HG03097 (cell line): Measurements from ENCODE around the gene NLGN1.

Source experiments
- ATAC-seq: cut with Tn5 transposase; IDR thresholded peaks from one replicate; pipeline ENCODE4 v1.9.1; 2021; ENCODE audit not compliant: unreplicated experiment, low FRiP score

Gene NLGN1

DNA sequence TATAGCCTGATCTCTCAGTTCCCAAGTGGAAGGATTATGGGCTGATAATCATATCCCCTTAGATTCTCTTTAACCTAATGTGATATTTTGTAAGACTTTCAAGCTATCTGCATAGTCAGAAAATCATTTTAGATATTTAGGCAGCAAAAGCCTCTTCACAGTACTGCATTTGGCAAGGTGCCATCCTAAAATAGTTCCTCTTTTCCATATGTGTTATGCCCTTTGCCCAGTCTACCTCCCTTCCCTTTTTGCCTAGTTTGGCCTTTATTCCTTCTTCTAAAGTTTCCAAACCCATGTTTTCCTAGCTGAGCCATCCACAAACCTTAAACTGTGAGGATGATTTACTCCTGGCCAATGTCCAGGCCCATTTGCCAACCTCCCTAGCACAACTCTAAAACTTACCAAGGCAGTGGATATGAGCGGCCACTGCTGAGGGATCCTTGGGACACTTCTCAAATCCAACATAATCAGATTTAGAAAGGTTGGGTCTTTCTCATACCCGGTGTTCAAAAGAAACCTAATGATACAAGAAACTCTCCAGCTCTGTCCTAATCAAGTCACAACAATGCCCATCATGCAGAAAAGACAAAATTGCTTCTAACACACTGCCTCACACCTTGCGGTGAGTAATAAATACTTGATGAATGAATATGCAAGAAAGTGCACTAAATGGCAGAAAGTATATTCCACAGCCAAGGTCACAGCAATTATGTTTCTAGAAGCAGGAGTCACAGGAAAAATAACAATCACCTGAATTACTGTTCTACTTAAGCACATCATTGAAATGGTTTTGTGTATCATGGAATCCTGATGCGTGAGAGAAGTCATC is 493.9 kb downstream of the NLGN1 start:
- ATAC-seq: no peak

DNA sequence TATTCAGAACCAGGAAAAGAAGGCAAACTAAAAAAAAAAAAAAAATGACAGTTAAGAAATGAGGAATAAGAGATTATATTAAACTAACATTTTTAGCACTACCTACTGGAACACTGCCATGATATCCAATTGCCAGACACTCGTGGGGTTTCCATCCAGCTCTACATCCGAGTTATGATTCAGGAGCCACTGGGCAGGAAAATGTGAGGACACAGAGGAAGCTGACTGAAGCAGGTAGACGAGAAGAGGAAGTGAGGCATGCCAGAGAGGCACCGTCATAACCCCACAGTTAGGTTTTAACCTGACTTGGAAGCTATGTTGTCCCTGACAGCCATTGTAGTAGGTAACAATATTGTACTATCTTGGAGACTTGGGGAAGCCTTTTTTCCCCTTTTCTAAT is 495.0 kb downstream of the NLGN1 start:
- no peak for ATAC-seq

DNA sequence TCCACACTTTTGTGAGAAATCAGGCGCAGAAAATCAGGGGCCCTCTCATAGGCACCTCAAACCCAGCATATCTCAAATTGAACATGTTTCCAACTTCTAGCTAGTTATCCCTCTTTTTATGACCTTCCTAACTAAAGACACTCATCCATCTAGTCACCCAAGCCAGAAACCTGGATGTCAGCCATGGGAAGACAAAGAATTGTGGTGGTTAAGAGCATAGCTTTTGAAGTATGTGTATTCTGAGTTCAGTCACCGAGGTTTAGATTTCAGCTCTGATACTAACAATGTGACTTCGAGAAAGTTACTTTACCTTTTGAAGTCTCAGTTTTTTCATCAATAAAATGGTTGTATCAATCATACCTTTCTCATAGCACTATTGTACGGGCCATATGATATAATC is 495.5 kb downstream of the NLGN1 start:
- no peak for ATAC-seq

DNA sequence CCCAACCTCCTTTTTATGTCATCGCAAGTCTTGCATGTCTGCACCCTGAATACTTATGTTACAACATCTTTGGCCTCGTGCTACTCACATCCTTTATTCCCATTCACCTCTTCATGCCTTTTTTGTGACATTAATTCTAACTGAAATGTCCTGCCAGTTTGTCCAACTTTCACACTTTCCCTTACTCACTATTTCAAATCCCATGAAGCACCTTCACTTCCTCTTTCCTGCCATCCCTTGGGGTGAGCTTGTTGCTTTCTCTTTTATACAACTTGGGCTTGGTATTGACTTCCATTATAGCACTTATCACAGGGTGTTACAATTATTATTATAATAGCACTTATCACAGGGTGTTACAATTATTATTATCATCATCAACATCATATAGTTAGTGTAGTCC is 496.3 kb downstream of the NLGN1 start:
- no peak for ATAC-seq

DNA sequence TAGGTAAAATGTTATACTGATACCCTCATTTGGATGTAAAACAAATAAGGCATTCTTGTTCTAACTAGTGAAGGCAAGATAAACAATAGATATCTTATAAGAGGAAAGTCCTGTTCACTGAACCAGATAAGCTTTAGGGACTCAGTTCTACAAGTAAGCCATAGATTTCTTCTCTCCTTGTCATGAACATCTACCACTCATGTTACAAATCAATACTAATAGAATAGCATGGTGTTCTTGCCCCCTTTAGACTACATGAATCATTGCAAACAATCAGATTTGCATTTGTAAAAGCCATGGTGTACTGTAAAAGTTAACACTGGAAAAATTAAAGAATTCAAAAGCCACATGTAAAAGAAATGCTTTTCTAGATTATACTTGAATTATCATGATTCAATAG is 500.1 kb downstream of the NLGN1 start:
- ATAC-seq: no peak

DNA sequence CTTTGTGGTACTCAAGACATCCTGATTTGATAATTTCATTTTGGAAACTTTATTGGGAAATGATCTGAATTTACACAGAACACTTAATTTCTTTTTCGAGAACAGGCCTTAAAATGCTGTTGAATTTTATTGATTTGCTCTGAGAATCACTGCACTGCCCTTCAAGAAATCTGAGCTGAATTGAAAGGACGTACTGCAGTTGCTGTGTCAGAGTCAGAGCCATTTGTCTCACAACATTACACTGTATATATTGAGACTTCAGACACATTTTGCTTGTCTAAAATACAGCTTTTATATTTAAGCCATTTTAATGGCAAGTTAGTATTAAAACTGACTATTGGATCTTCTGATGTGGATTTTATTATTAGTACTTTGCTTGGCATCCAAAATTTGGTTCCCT is 504.1 kb downstream of the NLGN1 start:
- ATAC-seq: no peak

DNA sequence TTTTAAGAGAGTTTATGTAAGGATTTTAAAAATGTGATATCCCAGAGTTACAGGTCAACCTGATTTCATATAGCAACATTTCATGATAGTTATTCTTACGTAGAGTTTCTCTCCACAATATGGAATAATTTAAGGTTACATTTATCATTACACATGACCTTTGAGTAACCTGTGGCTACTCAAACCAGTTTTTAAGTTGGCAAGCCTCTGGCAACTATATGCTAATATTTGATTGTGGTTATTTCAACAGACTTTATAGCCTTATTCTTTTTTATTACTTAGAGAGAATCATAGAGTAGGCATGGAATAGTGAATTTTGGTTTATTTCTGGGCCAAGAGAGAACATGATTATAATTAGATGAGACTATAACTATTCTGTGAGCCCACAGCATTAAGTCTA is 504.9 kb downstream of the NLGN1 start:
- ATAC-seq: no peak

DNA sequence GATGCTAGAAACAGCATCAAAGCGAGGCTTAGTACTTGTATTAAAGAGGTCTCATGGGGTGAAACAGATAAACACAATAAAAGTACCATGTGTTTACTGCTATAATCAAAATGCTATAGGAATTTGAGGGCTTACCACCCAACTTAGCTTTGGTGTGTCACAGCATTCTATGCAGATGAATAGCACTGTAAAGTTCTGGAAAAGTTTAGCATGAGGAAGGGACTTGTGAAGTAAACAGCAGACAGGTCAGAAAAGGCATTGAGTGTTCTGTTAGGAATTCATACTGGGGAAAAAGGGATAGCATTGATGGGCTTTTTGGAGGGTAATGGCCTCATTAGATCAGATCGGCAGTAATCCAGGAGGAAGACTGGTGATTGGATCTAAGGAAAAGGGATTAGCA is 505.3 kb downstream of the NLGN1 start:
- ATAC-seq: no peak

DNA sequence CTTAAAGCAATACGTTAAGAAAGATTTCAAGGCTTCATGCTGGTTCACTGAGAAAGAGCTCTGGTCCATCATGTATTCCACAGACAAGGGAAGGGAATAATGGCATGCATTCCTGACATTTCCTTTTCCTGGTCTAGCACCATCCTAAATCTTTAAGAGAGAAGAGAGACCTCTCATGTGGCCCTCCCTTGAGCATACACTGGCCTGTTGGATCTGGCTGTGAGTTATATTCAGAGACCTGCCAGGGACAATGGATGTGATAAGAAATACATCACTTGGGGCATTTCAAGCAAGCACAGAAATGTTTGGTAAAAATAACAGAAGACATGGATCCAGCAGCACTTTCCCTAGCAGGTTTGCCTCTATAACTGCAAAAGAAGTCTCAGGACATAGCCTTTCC is 507.8 kb downstream of the NLGN1 start:
- no peak for ATAC-seq

DNA sequence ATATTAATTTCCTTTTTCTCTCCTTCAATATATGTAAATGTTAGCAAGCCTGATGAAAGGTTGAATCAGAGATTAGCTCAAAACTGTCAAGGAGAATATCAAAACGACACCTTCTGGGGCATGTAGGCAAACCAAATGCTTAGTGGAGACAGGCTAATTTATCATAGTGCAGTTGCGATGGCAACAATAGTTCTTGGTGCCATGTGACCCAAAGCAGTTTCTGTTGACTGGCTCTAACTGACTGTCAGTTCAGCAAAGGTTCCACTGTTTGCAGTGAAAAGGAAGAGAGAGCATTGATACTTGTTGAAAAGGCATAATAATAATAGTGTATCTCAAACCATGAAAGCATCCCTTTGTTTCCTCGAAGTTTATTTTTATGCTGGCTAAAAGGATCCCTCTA is 513.9 kb downstream of the NLGN1 start:
- no peak for ATAC-seq

DNA sequence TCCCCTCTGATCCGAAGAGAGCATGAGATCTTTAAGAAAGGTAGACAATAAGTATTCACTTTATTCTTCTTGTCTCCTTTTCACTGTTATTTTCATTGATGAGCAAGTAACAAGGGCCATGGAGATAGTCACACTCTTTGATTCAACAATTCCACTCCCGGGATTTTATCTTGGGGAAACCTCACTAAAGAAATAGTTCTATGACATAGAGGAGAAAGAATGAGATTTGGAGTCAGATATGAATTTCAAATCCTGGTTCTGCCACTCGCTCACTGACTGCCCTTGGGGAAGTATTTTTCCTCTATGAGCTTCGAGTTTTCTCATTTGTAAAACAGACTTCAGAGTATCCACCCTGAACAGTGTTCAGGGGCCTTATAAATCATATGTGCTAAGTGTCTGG is 514.6 kb downstream of the NLGN1 start:
- no peak for ATAC-seq

DNA sequence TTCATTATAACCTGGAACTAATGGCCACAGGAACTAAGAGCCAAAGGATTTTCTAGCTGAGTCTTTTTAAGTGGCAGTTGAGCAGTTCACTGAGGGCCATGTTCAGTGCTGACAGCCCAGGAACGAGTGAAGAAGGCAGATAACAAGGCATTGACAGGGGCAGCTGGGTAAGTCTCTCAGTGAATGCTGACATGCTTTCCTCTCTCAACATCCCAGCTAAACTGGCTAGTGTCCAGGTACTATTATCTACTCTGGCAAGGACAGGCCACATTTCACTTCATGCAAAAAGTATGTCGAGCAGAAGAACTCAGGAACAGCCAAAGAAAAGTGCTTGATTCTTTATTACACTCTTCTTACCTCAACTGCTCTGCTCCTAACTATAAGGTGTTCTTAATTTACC is 515.9 kb downstream of the NLGN1 start:
- no peak for ATAC-seq

DNA sequence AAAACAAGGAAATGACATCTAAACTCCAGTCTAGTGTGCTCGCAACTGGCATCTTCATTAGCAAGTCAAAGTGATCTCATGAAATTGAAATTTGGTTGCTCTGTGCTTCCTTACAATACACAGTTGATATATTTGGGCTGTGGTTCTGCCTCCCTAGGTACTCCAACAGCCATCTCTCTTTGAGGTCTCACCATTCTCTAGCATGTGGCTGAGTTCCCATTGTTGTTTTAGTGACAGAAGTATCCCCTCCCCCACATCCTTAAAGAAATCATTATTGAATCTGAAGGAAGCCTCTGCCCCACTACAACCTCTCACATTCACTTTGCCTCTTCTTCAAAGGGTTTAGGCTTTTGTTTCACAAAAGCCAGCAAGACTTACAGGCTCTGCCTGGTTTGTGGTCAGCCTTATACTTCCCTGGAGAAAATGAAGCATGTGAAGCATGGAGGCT is 516.5 kb downstream of the NLGN1 start:
- ATAC-seq: no peak

DNA sequence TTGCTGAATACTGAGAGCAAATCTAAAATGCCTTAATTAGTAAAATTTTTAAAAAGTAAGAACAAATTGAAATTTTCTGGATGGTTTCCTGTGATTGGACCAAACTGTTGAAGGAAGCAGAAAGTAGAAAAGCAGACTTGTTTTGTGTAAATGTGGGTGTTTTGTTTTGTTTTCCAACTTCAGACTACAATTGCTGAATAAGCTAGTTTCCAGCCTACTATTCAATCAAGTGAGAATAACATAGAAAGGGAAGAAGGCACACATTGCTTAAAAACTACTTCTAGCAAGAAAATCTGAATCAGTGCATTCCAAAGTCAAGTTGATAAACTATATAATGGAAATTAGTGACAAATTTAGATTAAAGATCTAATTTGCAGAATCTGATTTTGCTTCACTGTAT is 519.3 kb downstream of the NLGN1 start:
- ATAC-seq: no peak

DNA sequence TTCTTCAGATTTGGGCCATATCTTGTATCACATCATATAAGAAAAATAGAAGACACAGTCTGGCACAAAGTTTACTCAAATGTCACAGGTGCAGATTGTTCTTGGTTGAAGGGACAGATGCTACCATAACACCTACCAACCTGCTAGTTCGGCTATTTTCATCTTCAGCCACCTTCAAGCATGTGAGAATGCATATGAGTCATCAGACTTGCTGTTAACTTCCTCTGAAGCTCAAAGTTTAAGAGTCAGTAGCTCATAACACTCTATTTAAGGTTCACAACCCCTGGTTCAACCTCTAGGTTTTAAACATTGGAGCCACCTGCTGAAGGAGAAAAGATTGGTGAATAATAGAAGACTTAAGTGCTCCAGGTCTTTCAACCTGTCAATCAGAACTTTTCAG is 522.8 kb downstream of the NLGN1 start:
- ATAC-seq: no peak

DNA sequence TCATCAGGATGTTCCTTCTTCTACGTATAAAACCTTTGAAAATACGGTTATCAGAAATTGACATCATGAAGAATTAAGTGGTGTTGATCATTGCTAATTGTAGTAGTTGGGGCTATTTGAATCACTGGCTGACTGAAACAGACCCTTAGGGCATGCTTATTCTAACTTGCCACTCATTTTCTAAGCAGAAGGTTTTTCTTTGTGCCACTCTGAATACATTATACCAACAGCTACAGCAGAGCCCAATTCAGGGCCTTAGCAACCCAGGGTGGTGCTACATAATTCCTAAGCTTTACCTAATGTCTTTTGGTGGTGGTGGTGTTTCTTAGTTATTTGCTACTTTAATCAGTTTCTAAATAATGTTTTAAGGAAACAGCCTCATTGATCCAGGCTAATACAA is 524.2 kb downstream of the NLGN1 start:
- no peak for ATAC-seq

DNA sequence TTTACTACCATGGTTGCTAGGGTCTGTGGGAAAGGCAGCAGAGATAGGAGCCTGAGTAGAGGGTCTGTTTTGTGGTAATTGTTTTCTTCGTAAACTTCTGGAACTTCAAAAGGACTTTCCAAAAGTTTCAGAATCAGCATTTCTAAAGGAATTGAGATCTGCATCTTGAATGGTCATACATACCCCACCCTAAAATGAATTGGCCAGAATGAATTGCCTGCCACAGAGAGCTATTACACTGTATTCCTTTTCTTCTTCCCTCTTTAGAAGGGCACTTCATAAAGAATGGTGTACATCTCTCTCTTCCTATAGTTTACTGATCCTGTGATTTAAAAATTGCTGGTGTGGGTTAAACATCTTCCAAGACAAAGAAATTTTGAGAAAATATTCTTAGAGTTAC is 525.7 kb downstream of the NLGN1 start:
- no peak for ATAC-seq

DNA sequence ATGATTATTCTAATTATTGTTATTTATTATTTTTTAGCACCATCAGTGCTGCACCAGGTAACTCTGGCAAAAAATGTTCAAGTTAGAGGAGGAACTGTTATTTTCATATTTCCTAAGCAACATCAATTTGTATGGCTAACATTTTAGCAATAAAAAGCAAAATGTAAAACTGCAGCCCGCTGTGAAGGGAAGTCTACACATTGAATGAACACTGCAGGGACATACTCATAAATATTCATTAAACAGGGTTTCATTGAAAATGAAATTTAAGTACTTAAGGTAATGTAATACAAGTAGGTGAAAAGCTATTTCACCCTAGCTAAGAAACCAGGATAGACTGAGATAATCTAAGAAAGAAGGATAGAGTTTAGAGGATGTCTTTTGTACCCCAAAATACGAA is 532.7 kb downstream of the NLGN1 start:
- ATAC-seq: no peak

DNA sequence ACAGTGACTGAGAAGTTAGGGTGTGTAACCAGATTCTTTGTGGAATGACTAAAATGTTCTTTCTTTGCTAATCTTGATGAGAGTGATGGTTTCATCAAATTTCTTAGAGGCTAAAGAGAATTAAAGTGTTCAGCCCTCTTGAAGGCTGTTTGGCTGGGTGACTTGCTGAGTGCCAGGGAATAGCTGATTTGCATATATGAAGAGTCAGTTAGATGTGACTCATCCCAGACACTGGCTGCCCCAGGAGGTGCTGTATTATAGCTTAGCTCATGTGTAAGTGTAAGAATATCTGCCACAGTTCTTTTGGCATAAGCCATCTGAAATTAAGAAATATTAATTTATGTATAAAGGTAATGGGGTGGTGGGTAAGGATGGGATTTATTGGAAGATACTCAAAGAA is 535.1 kb downstream of the NLGN1 start:
- ATAC-seq: no peak

DNA sequence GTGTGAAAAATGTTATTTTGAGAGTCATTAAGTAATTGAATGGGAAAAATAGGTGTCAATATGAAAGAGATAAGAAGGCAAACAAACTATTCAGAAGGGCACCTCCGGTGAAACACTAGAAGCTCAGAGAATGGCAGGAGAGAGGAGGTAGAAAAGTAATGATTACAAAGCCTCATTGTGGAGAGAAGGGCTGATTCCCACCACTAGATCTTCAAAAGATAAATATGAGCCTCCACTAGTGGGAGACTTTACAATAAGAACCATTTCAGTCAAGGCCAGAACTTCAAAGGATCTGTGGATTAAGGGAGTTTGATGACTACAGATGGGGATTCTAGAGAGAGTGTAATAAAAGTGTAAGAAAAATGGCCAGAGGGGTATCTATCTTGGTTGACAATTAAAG is 535.6 kb downstream of the NLGN1 start:
- no peak for ATAC-seq

DNA sequence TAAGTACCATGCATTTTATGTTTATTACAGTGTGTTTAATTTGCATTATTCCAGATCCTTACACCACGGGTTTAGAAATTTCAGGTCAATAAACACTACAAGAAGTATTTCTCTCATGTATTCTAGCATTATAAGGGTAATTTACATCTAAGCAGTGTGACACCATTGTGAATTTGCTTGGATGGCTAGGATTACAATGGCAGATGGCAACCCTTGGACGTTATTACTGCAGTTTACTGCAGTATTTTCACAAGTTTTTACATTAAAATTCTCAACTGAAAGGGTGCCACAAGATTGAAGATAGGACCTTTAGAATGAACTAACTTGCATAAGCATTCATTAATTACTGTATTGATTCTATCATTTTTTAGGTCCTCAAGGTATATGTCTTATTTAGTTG is 538.8 kb downstream of the NLGN1 start:
- ATAC-seq: no peak

DNA sequence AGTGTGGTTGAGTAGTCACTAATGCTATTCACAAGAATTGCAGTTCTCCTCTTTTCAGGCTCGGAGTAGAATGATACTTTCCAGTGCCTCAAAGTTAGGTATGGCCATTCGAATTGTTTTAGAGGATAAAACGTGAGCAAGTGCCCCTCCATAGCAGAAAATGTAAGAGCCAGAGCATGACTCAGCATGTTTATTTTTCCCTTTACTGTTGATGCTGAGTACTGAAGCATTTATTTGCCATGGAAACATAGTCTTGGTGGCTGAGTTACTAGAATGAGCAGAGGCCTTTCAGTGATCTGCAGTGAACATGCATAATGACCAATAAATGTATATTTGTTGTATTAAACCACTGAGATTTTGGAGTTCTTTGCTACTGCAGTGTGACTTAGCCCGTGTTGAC is 540.6 kb downstream of the NLGN1 start:
- no peak for ATAC-seq

DNA sequence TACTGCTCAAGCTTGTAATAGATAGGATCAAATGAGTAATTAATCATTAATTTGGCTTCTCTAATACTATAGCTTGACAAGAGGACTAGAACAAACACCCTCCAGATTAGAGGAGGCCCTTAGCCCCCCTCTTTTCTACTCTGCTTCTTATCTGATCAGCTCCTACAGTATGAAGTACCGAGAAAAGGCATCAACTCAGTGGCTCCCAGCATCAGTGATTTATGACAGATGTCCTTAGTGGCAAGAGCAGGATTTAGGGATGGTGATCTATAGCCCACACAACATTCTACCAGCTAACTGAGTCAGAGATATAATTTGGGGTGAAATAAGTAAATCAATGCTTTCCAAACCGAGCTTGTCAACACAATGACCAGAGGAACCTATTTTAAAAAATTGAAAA is 541.1 kb downstream of the NLGN1 start:
- ATAC-seq: no peak
